ENCODE results near the gene GRIK1.

GRIK1 gene

GRCh38 chr21:29940991-29941390 lies 1.2 kb upstream of the GRIK1 start:
- no peaks in the 10 kb centered on the region for H3K9me2 ChIP-seq (ENCODE audit: low read depth, low read length)
- no peaks in the 10 kb centered on the region for H3K9me3 ChIP-seq (ENCODE audit: low read length)
- no peaks in the 10 kb centered on the region for H3K27me3 ChIP-seq (ENCODE audit: insufficient read depth, low read length)
- no peaks in the 10 kb centered on the region for H3K79me2 ChIP-seq (ENCODE audit: insufficient read depth, low read length)
- no peaks in the 10 kb centered on the region for H3F3A ChIP-seq (ENCODE audit: insufficient read depth, low read length)
- H3K9ac ChIP-seq (ENCODE audit: low read length): no peak overlapping the region
- H3K4me3 ChIP-seq (ENCODE audit: low read depth, low read length, poor library complexity, severe bottlenecking): no peak overlapping the region
- no peaks in the 10 kb centered on the region for H3K36me3 ChIP-seq (ENCODE audit: insufficient read depth, low read length)
- H3K4me2 ChIP-seq (ENCODE audit: low read length): no peak overlapping the region
- TF ChIP-seq, protein P1, sequence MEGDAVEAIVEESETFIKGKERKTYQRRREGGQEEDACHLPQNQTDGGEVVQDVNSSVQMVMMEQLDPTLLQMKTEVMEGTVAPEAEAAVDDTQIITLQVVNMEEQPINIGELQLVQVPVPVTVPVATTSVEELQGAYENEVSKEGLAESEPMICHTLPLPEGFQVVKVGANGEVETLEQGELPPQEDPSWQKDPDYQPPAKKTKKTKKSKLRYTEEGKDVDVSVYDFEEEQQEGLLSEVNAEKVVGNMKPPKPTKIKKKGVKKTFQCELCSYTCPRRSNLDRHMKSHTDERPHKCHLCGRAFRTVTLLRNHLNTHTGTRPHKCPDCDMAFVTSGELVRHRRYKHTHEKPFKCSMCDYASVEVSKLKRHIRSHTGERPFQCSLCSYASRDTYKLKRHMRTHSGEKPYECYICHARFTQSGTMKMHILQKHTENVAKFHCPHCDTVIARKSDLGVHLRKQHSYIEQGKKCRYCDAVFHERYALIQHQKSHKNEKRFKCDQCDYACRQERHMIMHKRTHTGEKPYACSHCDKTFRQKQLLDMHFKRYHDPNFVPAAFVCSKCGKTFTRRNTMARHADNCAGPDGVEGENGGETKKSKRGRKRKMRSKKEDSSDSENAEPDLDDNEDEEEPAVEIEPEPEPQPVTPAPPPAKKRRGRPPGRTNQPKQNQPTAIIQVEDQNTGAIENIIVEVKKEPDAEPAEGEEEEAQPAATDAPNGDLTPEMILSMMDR (IDR thresholded peaks at IDR 0.05; ENCODE audit: low read length): no peak
- TF ChIP-seq EZH2 (IDR thresholded peaks at IDR 0.05; ENCODE audit: borderline replicate concordance, low read length): no peak
- no peak overlapping the region for H2AFZ ChIP-seq (ENCODE audit: low read length)
- no peaks in the 10 kb centered on the region for H3K4me1 ChIP-seq (ENCODE audit: insufficient read depth, low read length, severe bottlenecking)
- H4K20me1 ChIP-seq (ENCODE audit: insufficient read depth, low read length): no peaks in the 10 kb centered on the region
- no peak overlapping the region for H3K27ac ChIP-seq (ENCODE audit: low read depth, low read length, poor library complexity, severe bottlenecking)

GRCh38 chr21:29940361-29940760 lies 565 bp upstream of the GRIK1 start:
- no peak overlapping the region for H3K4me3 ChIP-seq (ENCODE audit: low read depth, low read length, poor library complexity, severe bottlenecking)

GRCh38 chr21:29939104-29939923 lies 482 bp downstream of the GRIK1 start:
- H3K79me2 ChIP-seq (ENCODE audit: insufficient read depth, low read length): no peaks in the 10 kb centered on the region
- H2AFZ ChIP-seq (ENCODE audit: low read length): no peak overlapping the region
- H3K27me3 ChIP-seq (ENCODE audit: insufficient read depth, low read length): no peaks in the 10 kb centered on the region
- H4K20me1 ChIP-seq (ENCODE audit: insufficient read depth, low read length): no peaks in the 10 kb centered on the region
- no peak overlapping the region for H3K4me3 ChIP-seq (ENCODE audit: low read depth, low read length, poor library complexity, severe bottlenecking)
- H3K4me2 ChIP-seq (ENCODE audit: low read length): no peak overlapping the region
- H3F3A ChIP-seq (ENCODE audit: insufficient read depth, low read length): no peaks in the 10 kb centered on the region
- TF ChIP-seq EZH2 (IDR thresholded peaks at IDR 0.05; ENCODE audit: borderline replicate concordance, low read length): no peak
- TF ChIP-seq, protein P1 (IDR thresholded peaks at IDR 0.05; ENCODE audit: low read length): no peak
- no peaks in the 10 kb centered on the region for H3K9me3 ChIP-seq (ENCODE audit: low read length)
- H3K27ac ChIP-seq (ENCODE audit: low read depth, low read length, poor library complexity, severe bottlenecking): no peak overlapping the region
- no peaks in the 10 kb centered on the region for H3K4me1 ChIP-seq (ENCODE audit: insufficient read depth, low read length, severe bottlenecking)
- no peaks in the 10 kb centered on the region for H3K36me3 ChIP-seq (ENCODE audit: insufficient read depth, low read length)
- H3K9me2 ChIP-seq (ENCODE audit: low read depth, low read length): no peaks in the 10 kb centered on the region
- no peak overlapping the region for H3K9ac ChIP-seq (ENCODE audit: low read length)

More at GRCh38 chr21:29940361-29940760, 565 bp upstream of the GRIK1 start:
- no peaks in the 10 kb centered on the region for H3K9me3 ChIP-seq (ENCODE audit: low read length)
- no peaks in the 10 kb centered on the region for H3K79me2 ChIP-seq (ENCODE audit: insufficient read depth, low read length)
- no peaks in the 10 kb centered on the region for H3F3A ChIP-seq (ENCODE audit: insufficient read depth, low read length)
- no peaks in the 10 kb centered on the region for H3K27me3 ChIP-seq (ENCODE audit: insufficient read depth, low read length)
- no peaks in the 10 kb centered on the region for H3K36me3 ChIP-seq (ENCODE audit: insufficient read depth, low read length)
- no peak overlapping the region for H2AFZ ChIP-seq (ENCODE audit: low read length)
- H3K4me1 ChIP-seq (ENCODE audit: insufficient read depth, low read length, severe bottlenecking): no peaks in the 10 kb centered on the region
- no peak overlapping the region for H3K4me2 ChIP-seq (ENCODE audit: low read length)
- no peaks in the 10 kb centered on the region for H4K20me1 ChIP-seq (ENCODE audit: insufficient read depth, low read length)
- no peak for TF ChIP-seq EZH2 (IDR thresholded peaks at IDR 0.05; ENCODE audit: borderline replicate concordance, low read length)
- TF ChIP-seq, protein P1 (IDR thresholded peaks at IDR 0.05; ENCODE audit: low read length): no peak
- H3K27ac ChIP-seq (ENCODE audit: low read depth, low read length, poor library complexity, severe bottlenecking): no peak overlapping the region
- H3K9ac ChIP-seq (ENCODE audit: low read length): no peak overlapping the region
- no peaks in the 10 kb centered on the region for H3K9me2 ChIP-seq (ENCODE audit: low read depth, low read length)
